HG03442 (cell line): ENCODE measurements around the gene TNFAIP8L1.
"Not testable (repeated sequence)": the region's sequence is repeated elsewhere in the genome, so short reads cannot be mapped to it uniquely, and the experiment has no call there.

Experiments
- ATAC-seq: cut with Tn5 transposase; IDR thresholded peaks from one replicate; pipeline ENCODE4 v1.9.1; 2021; ENCODE audit warnings: mild to moderate bottlenecking, moderate library complexity; ENCODE audit not compliant: unreplicated experiment

The TNFAIP8L1 gene

GRCh38 chr19:4675346-4675745 is 36.0 kb downstream of the TNFAIP8L1 start:
- no peak for ATAC-seq

- no peak for ATAC-seq
These were observed 37.8 kb downstream of the TNFAIP8L1 start for GRCh38 chr19:4676955-4677731.

DNA sequence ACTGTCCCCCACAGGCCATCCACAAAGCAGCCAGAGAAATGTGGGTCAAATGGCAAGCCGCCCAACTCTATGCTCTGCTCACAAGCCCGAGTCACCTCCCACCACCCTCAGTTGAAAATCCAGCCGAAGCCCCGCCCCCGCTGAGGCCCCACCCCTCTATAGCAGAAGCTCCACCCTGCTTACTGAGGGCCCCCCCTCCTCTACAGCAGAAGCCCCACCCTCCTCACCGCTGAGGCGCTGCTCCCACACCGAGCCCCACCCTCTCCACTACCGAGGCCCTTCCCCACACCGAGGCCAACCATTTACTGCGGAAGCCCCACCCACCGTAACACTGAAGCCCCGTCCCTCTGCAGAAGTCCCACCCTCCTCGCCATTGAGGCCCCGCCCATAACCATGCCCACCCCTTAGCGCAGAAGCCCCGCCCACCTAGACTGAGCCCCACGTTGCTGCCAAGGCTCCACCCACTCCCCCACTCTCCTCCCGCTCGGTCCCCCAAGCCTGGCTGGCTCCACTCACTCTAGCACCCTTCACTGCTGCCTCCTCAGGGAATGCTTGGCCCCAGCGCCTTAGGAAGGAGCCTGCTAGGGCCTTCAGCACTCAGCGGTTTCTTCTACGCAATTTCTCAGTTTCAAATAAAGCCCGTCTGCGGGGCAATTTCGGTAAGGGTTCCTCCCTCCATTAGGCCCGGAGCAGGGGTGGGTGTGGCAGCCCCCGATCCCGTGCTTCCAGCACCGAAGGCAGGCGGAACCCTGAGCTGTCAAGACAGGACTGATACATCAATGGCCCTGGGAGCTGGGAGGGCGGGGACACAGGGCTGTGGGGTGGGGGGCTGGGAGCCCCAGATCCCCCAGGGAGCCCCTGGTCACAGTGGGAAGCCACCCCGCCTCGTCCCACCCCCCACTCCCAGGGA is 39.8 kb downstream of the TNFAIP8L1 start:
- no peak for ATAC-seq

GRCh38 chr19:4680021-4680420 is 40.7 kb downstream of the TNFAIP8L1 start:
- ATAC-seq: not testable (repeated sequence)

- ATAC-seq: no peak
These were observed 43.3 kb downstream of the TNFAIP8L1 start for GRCh38 chr19:4682417-4683200.

GRCh38 chr19:4684312-4685095 is 45.2 kb downstream of the TNFAIP8L1 start:
- no peak for ATAC-seq

- ATAC-seq: no peak
These were observed 47.4 kb downstream of the TNFAIP8L1 start for GRCh38 chr19:4686700-4687099.

DNA sequence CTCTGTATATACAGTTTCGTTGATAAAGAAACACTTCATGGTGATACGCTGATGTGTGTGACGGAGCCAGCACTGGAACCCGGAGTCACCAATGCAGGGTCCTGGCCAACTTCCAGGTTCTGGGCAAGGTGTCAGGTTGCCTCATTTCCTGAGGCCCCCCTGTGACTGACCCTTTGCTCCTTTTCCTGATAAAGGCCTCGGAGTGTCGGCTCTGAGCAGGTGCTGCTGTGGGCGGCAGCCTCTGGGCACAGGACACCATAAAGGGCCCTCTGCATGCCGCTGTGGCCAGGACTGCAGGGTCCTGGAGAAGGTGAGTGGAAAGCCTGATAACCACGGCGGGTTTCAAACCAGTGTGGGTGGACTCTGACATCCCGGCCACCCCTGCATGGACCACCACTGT is 48.1 kb downstream of the TNFAIP8L1 start:
- no peak for ATAC-seq

GRCh38 chr19:4688587-4688986 is 49.3 kb downstream of the TNFAIP8L1 start:
- no peak for ATAC-seq

DNA sequence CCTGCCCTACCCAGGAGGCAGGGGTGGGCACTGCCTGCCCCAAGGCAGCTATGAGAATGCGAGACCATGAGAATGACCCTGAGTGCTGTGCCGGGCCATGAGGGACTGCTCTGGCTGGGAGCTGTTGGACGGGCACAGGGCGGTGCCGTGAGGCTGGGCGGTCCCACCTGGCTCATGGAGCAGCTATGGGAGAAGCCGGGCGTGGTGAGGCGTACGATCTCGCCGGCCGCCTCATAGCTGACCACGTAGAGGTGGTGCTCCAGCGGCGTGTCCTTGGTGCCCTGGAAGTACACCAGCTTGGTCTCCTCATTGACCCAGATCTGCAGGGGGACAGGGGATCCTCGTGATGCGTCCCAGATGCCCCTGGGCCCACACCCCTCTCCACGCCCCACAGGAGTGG is 50.1 kb downstream of the TNFAIP8L1 start:
- no peak for ATAC-seq

GRCh38 chr19:4690361-4690760 is 51.0 kb downstream of the TNFAIP8L1 start:
- no peak for ATAC-seq

- no peak for ATAC-seq
These were observed 52.1 kb downstream of the TNFAIP8L1 start for GRCh38 chr19:4691373-4691772.

- no peak for ATAC-seq
These were observed 53.1 kb downstream of the TNFAIP8L1 start for GRCh38 chr19:4692251-4693077.

DNA sequence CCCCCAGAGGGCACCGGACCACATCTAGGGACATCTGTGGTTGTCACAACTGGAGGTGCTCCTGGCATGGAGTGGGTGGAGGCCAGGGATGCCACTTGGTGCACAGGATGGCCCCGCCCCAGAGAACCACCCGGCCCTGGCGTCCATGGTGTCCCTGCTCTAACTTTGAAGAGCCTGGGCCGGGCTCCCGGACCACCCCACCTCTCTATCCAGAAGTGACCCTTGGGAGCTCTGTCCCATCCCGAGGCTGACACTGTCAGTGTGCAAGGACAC is 53.7 kb downstream of the TNFAIP8L1 start:
- ATAC-seq: no peak

GRCh38 chr19:4693471-4694121 is 54.3 kb downstream of the TNFAIP8L1 start:
- ATAC-seq: no peak

DNA sequence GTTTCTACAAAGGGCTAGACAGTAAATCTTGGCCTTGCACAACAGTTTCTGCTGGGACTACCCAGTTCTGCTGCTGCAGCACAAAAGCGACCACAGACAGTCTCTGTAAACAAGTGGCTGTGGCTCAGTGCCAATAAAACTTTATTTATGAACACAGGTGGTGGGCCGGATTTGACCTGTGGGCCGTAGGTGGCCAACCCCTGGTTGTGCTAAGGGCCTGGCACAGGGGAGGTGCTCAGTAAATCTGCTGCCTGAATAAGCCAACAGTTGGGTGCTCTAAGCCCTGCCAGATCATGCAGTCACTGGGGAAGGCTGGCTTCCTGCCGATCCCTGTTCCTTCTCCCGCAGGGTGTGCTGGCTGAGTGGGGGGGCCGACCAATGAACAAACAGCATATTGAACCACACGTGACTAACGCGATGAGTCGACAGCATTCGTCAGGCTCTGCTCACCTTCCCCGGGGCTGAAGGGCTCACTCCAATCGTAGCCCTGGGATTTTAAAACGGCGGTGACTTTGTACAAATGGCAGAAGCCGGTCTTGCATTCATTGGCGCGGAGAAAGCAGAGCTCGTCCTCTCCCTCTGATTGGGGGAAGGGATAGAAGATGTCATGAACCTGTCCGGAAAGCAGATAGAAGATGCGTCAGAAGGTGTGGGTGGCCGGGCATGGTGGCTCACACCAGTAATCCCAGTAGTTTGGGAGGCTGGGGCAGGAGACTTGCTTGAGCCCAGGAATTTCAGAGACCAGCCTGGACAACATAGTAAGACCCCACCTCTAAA is 55.1 kb downstream of the TNFAIP8L1 start:
- ATAC-seq: no peak

DNA sequence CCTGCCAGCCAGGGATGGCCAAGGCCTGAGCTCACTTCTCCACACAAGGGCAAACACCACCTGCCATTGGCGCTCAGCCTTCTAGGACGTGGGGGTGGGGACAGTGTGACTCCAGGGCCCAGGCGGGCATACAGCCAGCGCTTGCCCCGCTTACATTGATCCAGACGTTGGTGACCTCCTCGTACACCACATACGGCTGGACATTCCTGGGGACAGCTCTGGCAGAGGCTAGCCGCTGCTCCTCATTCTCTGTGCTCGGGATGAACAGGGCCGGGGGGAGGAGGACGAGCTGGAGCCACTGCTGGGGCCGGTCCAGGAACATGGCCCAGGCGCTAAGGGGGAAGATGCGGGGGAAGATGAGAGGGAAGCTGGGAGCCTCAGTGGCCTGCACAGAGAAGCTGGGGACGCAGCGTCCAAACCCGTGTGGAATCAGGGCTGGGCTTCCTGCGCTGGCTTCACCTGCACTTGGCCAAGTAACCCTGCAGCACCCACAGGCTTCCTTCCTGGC is 56.0 kb downstream of the TNFAIP8L1 start:
- ATAC-seq: no peak

DNA sequence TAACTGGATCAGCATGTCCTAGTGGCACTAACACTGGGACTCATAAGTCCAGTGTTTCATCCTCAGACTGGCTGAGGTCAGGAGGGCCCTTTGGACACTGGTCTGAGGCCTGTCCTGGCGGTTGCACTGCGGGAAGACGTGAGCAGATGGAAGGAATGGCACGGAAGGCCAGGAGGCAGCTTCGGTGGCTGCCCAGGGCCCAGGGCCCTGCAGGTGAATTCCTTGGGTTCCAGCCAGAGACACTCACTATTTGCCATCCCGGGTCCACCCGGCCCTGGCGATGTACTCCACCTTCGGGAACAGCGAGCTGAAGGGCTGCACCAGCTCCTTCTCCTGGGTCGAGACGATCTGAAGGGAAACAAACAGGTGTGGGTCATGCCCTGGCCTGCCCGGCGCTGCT is 58.0 kb downstream of the TNFAIP8L1 start:
- ATAC-seq: no peak
